Choroid plexus epithelial cell (primary cell): ENCODE measurements around the gene ECE1.

Experiments used
- DNase-seq: peaks from one replicate; pipeline ENCODE4 v3.0.0-alpha.2; 2010; ENCODE audit warnings: low read depth
- H3K4me3 ChIP-seq: 2 replicates; pipeline ENCODE4 v1.5.1; 2011; ENCODE audit warnings: low read depth, mild to moderate bottlenecking, control low read depth, low read length, moderate library complexity
- TF ChIP-seq, protein P1 (sequence below): conservative IDR thresholded peaks from 2 replicates; pipeline ENCODE4 v1.5.1; 2011; ENCODE audit warnings: low read depth, mild to moderate bottlenecking, control low read depth, inconsistent platforms, low read length, moderate library complexity

The ECE1 gene

DNA sequence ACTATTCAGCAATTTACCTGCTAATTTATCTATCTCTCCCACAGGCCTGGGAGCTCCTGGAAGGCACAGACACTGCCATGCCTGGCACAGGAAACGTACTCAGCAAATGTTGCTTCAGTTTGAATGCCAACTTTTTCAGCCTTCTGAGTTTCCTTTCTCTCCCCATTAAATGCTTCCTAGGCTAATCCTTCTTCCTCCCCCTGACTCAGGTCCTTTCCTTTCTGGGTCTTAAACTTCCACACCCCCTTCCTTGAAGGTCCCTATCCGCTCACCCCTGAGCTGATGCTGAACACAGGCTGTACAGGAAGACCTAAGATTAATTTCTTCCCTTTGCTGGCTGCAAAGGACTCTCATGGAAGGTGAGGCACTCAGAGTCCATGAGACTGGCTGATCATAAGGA, 40.3 kb upstream of the ECE1 start:
- H3K4me3 ChIP-seq = no peak overlapping the region
- TF ChIP-seq, protein P1, sequence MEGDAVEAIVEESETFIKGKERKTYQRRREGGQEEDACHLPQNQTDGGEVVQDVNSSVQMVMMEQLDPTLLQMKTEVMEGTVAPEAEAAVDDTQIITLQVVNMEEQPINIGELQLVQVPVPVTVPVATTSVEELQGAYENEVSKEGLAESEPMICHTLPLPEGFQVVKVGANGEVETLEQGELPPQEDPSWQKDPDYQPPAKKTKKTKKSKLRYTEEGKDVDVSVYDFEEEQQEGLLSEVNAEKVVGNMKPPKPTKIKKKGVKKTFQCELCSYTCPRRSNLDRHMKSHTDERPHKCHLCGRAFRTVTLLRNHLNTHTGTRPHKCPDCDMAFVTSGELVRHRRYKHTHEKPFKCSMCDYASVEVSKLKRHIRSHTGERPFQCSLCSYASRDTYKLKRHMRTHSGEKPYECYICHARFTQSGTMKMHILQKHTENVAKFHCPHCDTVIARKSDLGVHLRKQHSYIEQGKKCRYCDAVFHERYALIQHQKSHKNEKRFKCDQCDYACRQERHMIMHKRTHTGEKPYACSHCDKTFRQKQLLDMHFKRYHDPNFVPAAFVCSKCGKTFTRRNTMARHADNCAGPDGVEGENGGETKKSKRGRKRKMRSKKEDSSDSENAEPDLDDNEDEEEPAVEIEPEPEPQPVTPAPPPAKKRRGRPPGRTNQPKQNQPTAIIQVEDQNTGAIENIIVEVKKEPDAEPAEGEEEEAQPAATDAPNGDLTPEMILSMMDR = no peak
- DNase-seq = no peak

DNA sequence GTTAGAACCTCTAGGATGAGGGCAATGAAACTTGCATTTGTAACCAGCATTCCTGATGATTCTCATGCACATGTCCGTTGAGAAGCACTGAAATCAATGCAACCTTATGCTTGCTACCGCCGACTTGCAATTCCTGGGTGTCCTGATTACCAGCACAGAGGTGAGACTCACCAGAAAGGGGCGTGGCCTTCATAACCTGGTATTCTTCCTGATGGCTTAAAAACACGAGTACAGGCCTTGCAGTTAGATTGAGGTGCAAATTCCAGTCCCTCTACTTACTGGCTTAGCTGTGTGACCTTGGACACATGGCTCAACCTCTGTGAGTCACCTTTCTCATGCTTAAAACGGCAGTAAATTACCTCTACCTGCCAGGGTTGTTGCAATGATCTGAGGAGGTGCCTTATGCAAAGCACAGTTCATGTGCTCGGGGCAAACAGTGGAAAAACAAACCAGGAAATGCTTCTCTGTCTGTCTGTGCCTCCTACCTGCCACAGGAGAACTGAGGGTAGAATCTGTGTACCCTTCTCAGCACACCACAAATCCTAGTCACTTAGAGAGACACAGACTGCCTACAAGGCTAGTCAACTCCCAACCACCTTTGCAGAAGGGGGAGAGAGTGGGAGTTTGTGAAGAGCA, 39.1 kb upstream of the ECE1 start:
- DNase-seq = no peak
- TF ChIP-seq, protein P1 = no peak
- no peak overlapping the region for H3K4me3 ChIP-seq

DNA sequence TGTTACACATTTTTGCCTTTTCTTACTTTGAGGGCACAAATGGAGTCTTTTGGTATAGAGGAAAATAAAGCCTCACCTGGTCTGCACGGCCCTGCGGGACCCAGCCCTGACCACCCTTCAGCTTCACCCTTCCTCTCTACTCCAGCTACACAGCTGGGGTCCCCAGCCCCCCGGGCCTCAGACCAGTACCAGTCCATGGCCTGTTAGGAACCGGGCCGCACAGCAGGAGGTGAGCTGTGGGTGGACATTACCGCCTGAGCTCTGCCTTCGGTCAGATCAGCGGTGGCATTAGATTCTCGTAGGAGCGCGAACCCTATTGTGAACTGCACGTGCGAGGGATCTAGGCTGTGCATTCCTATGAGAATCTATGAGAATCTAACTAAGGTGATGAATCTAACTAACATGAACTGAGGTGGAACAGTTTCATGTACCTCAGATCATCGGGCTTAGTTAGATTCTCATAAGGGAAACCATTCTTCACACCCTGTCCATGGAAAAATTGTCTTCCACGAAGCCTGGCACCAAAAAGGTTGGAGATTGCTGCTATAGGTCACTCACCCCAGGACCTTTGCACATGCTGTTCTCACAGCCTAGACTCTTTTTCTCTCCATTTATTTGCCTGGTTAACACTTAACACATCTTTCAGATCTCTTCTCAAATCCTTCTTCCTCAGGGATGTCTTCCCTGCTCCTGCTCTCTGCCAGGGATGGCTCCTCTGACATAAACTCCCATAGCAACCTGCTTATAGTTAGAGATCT, 37.5 kb upstream of the ECE1 start:
- no peak overlapping the region for H3K4me3 ChIP-seq
- no peak for DNase-seq

DNA sequence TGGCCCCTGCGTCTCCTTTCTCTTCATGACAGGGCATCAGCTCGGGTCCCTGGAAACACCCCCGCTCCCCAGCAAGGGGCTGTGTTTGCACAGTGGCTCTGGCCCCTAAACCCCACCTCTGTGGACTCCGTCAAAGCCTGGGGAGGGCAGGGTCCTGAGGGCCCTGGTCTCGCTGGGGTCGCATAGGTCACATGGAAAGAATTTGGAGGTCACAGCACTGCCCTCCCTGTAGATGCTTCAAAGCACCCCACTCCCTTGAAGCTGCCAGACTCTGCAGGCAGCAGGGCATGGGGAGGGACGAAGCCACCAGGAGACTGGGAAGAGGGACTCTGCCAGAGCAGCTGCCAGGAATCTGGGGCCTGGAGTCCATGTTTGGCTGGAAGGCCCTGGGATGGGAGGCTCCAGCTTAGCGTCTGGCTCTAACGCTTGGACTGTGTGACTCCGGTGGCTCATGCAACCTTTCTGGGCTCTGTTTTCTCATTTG, 36.6 kb upstream of the ECE1 start:
- TF ChIP-seq, protein P1 = no peak
- no peak overlapping the region for H3K4me3 ChIP-seq
- no peak for DNase-seq

More for the DNA sequence above, 37.5 kb upstream of the ECE1 start:
- TF ChIP-seq, protein P1 = no peak

DNA sequence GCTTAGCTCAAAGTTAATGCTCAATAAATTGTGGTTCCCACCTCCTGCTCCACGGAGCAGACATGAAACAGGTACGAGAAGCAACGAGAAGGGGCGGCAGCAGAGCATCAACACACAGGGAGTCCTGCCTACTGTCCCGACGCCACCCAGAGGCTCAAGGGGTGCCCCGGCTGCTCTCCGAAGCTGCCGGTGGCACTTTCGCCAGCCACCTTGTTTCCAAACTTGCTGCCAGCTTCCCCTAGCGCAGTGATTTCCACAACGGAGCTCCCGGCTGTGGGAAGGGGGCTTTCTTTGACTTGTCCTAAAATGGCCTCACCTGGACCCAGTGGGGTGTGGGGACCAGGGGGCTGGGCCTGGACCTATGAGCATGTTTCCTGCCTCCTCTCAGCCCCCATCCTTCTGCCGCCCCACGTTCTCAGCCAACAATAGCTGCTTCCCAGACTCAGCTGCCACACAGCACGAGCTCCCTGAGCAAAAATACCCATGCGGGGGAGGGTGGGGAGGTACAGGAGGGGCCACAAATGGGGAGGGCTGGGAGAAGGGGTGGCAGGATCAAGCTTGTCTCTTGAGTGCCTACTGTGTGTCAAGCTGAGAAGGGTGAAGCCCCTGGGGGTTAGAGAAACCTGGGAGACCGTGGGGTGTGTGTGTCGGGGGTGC, 35.6 kb upstream of the ECE1 start:
- no peak for DNase-seq
- TF ChIP-seq, protein P1 = no peak
- no peak overlapping the region for H3K4me3 ChIP-seq

DNA sequence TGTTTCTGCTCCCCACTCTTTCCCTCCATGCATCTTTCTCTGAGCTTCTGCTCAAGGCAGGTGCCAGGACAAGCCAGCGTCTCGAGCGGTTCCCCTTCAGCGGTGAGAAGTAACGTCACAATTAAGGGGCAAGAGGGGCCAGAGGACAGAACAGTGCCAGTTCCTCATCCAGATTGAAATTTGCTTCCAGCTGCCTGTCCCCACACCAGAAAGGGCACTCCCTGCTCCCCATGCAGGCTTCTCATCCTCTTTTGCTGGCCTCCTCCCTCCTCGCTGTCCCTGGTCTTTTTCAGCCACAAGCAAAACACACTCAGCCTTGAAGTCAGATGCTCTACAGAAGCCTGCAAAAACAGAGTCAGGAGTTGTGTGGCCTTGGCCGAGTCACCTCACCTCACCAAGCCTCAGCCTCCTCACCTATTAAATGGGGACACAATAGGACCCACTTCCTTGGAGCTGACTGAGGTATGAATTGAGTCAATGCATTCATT, 35.0 kb upstream of the ECE1 start:
- H3K4me3 ChIP-seq = no peak overlapping the region
- no peak for DNase-seq
- TF ChIP-seq, protein P1 = no peak
